HG03378 (cell line): Measurements from ENCODE around the gene RNF207.

Experiments
- ATAC-seq: cut with Tn5 transposase; IDR thresholded peaks from one replicate; pipeline ENCODE4 v1.9.1; 2021; ENCODE audit warnings: mild to moderate bottlenecking, moderate library complexity; ENCODE audit not compliant: unreplicated experiment

The RNF207 gene

GRCh38 chr1:6265151-6265550, 59.2 kb downstream of the RNF207 start:
- no peak for ATAC-seq

- no peak for ATAC-seq
Measured at GRCh38 chr1:6266641-6267040, 60.7 kb downstream of the RNF207 start.

DNA sequence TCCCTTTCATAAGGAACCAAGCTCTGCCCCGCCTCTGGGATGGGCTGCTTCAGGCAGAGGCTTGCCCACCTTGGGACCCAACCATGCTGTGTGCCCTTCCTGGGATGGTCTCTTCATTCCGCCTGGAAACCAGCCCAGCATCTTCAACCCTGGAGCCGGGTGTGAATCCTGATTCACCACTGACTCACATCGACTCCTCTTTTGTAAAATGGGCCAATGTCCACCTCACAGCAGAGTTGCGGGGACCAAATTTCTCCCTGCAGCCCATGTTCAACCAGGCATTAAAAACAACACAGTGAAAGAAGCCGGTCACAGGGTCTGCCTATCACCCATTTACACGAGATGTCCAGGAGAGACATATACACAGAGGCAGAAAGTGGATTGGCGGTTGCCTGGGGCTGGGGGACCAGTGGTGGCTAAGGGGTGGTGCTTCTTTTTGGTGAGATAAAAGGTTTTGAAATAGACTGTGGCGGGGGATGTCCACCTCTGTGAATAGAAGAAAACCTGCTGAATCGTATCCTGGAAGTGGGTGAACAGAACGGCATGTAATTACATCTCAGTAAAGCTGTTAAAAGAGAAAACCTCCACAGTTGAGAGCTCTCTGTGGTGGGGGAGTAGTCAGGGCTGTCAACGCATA, 61.9 kb downstream of the RNF207 start:
- no peak for ATAC-seq

DNA sequence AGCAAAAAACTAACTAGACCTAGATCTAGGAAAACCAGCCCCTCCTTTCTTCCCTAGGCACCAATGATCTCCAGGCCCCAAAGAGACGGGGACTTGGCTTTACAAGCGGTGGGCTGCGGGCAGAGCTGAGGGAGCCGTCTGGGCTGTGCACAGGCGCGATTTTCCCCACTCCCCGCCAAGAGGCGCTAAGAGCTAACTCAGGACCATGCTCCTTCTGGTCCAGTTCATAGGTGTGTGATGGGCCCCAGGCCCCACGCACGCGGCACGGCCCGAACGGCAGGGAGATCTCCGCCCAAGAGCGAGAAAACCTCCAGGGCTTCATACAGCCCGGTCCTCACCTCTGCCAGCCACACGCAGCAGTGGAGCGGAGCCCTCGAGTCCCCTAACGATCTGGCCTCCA, 62.5 kb downstream of the RNF207 start:
- no peak for ATAC-seq

- no peak for ATAC-seq
Measured at GRCh38 chr1:6269296-6269695, 63.4 kb downstream of the RNF207 start.

- ATAC-seq = no peak
Measured at GRCh38 chr1:6269720-6270400, 63.9 kb downstream of the RNF207 start.

DNA sequence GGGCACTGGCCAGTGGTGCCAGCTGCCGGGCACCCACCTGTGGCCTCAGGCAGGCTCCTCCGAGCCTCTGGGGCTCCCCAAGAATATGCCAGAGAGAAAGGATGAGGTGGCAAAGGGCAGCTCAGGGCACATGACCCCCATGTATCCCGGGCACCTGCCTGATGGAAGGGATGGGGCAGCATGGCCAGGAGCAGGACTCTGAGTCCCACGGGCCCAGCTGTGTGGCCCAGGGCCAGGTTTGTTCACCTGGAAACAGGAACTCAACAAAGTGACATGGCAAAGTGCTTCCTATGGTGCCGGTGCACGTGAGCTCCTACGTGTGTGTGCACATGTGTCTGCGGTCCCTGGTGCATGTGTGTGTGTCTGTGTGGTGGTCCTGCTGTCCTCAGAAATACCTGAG, 64.5 kb downstream of the RNF207 start:
- no peak for ATAC-seq
